ENCODE data around the gene TBC1D1.

DNA sequence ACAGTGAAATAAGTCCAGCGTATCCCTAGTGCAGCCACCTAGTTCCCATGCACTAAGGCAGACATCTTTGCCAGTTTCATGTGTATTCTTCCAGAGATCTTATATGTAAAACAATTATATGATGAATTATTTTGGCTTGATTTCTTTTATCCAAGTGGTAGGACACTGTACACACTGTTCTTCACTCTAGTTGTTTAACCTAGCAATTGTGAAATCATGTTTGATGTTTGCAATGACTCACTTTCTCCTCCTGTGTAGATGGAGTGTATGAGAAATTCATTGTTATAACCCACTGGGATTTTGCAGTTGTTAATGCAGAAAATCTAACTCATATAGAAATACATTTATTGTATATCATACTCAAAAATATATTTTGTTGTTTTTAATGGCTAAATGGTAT lies 17.5 kb upstream of the TBC1D1 start:
- TF ChIP-seq, protein P1, sequence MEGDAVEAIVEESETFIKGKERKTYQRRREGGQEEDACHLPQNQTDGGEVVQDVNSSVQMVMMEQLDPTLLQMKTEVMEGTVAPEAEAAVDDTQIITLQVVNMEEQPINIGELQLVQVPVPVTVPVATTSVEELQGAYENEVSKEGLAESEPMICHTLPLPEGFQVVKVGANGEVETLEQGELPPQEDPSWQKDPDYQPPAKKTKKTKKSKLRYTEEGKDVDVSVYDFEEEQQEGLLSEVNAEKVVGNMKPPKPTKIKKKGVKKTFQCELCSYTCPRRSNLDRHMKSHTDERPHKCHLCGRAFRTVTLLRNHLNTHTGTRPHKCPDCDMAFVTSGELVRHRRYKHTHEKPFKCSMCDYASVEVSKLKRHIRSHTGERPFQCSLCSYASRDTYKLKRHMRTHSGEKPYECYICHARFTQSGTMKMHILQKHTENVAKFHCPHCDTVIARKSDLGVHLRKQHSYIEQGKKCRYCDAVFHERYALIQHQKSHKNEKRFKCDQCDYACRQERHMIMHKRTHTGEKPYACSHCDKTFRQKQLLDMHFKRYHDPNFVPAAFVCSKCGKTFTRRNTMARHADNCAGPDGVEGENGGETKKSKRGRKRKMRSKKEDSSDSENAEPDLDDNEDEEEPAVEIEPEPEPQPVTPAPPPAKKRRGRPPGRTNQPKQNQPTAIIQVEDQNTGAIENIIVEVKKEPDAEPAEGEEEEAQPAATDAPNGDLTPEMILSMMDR (IDR thresholded peaks at IDR 0.05), result no peak
- TF ChIP-seq POLR2A (IDR thresholded peaks at IDR 0.05) (no peak), POLR2AphosphoS5 (IDR thresholded peaks at IDR 0.05) (peak; percentile 88)

Measured in prostate gland (tissue), 2 donors.